GM12874 (cell line): ENCODE measurements around the gene MACC1.

Experiments used
- TF ChIP-seq, protein P1 (sequence below): IDR thresholded peaks from 2 replicates; pipeline ENCODE4 v1.5.1; 2011; ENCODE audit warnings: low read depth, mild to moderate bottlenecking, control low read depth, low read length, moderate library complexity; ENCODE audit not compliant: insufficient read depth

Gene MACC1

DNA sequence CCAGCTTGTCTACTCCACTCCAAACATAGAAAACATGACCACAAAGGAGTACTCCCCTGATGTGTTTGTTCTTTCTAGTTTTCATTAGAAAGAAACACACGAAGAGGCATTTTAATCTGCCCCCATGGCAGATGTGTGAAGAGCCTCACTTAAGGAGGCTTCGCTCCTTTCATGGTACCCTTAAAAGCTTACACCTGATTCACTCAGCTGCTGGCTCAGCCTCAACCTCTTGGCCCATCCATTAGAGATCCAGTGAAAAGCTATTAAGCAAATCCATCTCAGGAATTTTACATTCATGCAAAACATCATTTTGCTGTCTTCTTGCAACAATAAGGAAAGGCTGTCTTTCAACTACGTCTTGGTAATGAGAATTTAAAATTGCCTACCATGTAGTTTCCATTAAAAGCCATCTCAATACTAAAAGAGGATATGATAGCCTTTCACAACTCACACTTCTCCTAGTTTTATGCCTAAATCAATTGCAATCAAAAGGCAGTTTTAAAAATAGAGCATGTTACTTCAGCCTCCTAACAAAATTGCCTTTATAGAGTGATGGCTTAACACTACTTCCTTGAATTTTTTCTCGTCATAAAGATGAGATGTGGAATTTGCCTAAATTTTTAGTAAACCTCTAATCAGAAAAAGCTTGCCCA lies 22.7 kb downstream of the MACC1 start:
- TF ChIP-seq, protein P1, sequence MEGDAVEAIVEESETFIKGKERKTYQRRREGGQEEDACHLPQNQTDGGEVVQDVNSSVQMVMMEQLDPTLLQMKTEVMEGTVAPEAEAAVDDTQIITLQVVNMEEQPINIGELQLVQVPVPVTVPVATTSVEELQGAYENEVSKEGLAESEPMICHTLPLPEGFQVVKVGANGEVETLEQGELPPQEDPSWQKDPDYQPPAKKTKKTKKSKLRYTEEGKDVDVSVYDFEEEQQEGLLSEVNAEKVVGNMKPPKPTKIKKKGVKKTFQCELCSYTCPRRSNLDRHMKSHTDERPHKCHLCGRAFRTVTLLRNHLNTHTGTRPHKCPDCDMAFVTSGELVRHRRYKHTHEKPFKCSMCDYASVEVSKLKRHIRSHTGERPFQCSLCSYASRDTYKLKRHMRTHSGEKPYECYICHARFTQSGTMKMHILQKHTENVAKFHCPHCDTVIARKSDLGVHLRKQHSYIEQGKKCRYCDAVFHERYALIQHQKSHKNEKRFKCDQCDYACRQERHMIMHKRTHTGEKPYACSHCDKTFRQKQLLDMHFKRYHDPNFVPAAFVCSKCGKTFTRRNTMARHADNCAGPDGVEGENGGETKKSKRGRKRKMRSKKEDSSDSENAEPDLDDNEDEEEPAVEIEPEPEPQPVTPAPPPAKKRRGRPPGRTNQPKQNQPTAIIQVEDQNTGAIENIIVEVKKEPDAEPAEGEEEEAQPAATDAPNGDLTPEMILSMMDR: no peak

DNA sequence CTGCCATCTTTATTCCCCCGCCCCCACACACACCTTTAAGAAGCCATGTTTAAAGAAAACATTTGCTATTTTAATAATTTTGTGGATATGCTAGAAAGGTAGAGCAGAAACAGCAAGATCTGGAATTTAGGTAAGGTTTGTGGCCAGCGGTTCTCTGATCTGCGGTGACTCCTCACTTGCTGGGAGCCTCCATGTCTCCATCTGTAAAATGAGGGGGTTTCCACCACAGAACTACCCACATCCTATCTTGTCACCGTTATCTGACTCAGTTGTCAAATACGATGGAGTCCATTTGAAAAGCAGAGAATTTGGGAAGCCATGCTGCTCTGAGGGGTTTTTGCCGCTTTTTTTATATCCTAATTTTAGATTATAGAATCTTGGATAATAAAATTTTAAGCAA lies 23.3 kb downstream of the MACC1 start:
- TF ChIP-seq, protein P1: no peak

DNA sequence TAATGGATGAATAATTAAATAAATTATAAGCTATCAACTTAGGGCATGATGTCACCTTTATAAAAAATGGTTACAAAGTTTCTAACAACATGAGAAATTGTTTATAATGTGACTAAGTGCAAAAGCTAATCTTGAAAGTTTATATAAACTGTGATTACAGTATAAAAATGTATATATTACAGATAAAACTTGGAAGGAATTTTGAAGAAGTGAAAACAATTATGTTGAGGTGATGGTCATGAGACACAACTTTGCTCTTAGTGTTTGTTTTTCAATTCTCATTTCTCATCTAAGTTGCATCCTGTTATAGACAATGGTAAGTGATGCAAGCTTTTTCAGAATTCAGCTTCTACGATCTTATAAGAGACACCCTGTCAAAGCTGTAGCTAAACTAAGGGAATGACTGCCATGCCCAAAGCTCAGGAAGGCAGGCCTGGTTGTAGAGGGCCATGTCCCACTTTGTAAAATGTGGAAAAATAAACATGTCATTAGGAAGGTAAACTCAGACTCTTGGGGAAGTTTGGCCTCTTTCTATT lies 23.9 kb downstream of the MACC1 start:
- TF ChIP-seq, protein P1: no peak

DNA sequence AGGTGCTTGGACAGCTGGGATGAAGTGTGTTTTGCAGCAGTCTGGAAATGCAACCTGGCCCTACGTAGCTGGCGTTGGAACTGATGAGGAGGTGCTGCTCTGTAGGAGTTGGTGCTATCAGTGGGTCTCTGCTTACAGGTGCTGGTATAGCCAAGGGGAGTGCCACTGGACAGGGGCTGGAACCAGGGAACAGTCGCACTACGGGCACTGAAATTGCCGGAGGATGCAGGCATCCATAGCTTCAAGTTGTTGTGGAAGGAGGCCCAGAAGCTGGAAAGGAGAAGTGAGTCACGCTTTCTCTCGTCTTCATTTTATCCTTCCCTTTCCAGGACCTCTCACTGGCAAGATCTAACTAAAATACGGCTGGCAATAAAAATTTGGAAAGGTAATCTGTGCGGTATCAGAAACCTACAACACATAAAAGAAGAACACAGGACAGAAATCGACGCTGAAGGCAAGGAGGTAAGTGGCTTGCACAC lies 25.8 kb downstream of the MACC1 start:
- TF ChIP-seq, protein P1: no peak

DNA sequence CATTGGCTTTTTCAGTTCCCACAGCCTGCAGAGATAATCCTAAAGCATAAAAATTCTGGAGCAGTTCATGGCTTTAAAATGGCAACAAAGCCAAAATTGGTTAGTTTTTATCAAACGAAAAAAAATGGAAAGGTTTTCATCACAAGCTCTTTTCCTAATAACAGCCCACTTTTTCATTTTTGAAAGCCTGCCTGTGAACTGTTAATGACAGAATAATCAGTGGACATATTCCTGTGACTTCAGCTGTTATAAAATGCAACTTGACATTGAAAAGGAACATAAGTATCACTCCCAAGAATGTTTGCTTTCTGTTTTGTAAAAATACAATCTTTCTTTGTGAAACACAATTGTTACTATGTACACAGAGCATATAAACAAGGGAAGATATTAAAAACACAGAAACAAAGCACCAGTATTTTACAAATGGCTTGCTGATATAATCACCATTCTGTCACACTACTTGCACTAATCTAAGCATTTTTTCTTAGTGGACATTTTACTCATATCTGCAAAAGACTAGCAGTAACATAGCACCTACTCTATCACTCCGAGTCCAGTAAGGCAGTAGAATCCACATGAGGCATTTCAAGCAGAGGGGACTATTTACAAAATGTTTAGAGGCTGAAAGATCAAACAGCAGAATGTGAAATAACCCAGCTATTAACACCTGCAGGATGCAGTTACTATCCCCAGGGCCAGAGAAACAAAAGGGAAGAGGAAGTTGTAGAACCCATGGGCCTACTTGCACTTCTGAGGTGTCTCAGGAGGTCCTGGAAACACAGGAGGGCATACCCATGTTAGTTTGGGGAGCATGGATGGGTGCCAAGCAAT lies 26.4 kb downstream of the MACC1 start:
- TF ChIP-seq, protein P1: no peak

DNA sequence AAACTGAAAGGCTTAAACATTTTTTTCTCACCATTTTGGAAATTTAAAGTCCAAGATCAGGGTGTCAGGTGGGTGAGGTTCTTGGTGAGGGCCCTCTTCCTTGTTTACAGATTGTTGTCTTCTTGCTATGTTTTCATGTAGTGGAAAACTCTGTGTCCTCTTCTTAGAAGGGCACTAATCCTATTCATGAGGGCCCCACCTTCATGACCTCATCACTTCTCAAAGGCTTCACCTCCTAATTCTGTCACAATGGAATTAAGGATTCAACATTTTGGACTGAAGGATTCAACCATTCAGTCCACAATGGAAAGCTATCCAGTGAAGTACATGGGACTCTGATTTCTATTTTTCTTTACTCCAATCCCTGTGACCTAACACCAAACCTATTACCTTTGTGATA lies 27.3 kb downstream of the MACC1 start:
- TF ChIP-seq, protein P1: no peak

DNA sequence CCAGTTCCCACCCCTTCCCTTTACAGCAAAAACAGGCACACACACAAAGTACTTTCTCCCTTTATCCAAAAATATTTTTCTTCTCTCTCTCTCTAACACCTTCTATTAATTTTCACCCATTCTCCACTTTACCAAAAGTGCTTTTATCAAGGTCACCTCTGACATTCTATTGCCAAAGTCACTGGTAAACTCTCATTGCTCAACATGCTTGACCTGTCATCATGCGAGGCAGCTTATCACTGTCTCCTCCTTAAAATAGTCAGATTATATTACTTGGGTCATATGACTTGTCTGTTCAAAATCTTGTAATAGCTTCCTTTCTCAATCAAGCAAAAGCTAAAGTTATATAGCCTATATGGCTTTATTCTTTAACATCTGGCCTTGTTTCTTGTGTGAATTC lies 28.6 kb downstream of the MACC1 start:
- TF ChIP-seq, protein P1: no peak
